HCT116 (cell line): Measurements from ENCODE around the gene CPSF4L. TPM values are rescaled to one million over a fixed set of nuclear protein-coding genes. Genes with fewer than 3 reads are reported as not detected.

ENCODE experiments used
- ATAC-seq: fragments of 200-7000 bp; cut with Tn5 transposase; 2 replicates; pipeline ENCODE4 v1.9.1; 2020; ENCODE audit warnings: mild to moderate bottlenecking, moderate library complexity
- BruUV-seq: library from RNA; stranded (reverse); fragments of 400-500 nt; replicated peaks from 2 replicates; lab custom pipeline; 2021; lab: Mats Ljungman, UMichigan
- CTCF ChIA-PET: fragments of 300-600 bp; sonication (Branson Sonifier 250); formaldehyde crosslinking; loops from one replicate; lab custom pipeline; 2021; ENCODE audit warnings: antibody characterized with exemption; lab: Charles Lee
- POLR2A ChIA-PET: fragments of 300-600, 350-600 bp; sonication (Branson Sonifier 250); formaldehyde crosslinking; loops from one replicate; lab custom pipeline; 2021; ENCODE audit warnings: antibody characterized with exemption; lab: Charles Lee
- RAD21 ChIA-PET, 2 experiments: fragments of 300-600 bp; sonication (Branson Sonifier 250); formaldehyde crosslinking; loops; one replicate each; lab custom pipeline; 2023; ENCODE audit warnings: low total read pairs in 2 of 2; ENCODE audit not compliant: uncharacterized antibody in 2 of 2, unreplicated experiment in 2 of 2, low non-redundant PET in 1 of 2; lab: Charles Lee
- DNase-seq: peaks from one replicate; pipeline ENCODE4 v3.0.0-alpha.2; 2010; ENCODE audit warnings: low read depth, low spot score
- H2AFZ ChIP-seq: fragments of 200-600 bp; shearing (Covaris generic), sonication (generic); 2 replicates; pipeline ENCODE4 v1.6.1; 2017; ENCODE audit warnings: low read depth, mixed run types, mixed read lengths, antibody characterized with exemption, low read length; ENCODE audit not compliant: poor library complexity, severe bottlenecking
- H3K27ac ChIP-seq: 2 replicates; pipeline ENCODE4 v1.5.1; 2012; ENCODE audit warnings: low read depth, low read length
- H3K27me3 ChIP-seq: fragments of 200-600 bp; sonication (generic); 2 replicates; pipeline ENCODE4 v1.6.1; 2016; ENCODE audit warnings: mixed run types, low read length, mixed read lengths; ENCODE audit not compliant: insufficient read depth
- H3K36me3 ChIP-seq, 2 experiments: fragments of 200-500 bp in 1 of 2; fragments of 200-600 bp in 1 of 2; sonication (Bioruptor generic) in 1 of 2; sonication (generic) in 1 of 2; 2 replicates each; pipeline versions ENCODE4 v1.5.1 to v1.6.1; 2014 to 2016; ENCODE audit warnings: low read length in 2 of 2, inconsistent platforms in 1 of 2, mixed read lengths in 1 of 2, mixed run types in 1 of 2; ENCODE audit not compliant: insufficient read depth in 2 of 2, control insufficient read depth in 1 of 2
- H3K4me1 ChIP-seq, 2 experiments: fragments of 200-600 bp in 1 of 2; sonication (generic) in 1 of 2; 2 replicates each; pipeline versions ENCODE4 v1.5.1 to v1.6.1; 2012 to 2017; ENCODE audit warnings: low read length in 2 of 2, inconsistent platforms in 1 of 2, mild to moderate bottlenecking in 1 of 2, mixed read lengths in 1 of 2, mixed run types in 1 of 2, moderate library complexity in 1 of 2; ENCODE audit not compliant: insufficient read depth in 2 of 2, control insufficient read depth in 1 of 2
- H3K4me2 ChIP-seq: fragments of 200-600 bp; sonication (generic); 2 replicates; pipeline ENCODE4 v1.6.1; 2017; ENCODE audit warnings: mixed run types, low read length, mixed read lengths
- H3K4me3 ChIP-seq, 2 experiments: fragments of 200-600 bp in 1 of 2; sonication (generic) in 1 of 2; replicated peaks in 1 of 2; 2 replicates each; pipeline ENCODE4 v1.5.1; 2011 to 2016; ENCODE audit warnings: low read length in 2 of 2, control low read depth in 1 of 2, low read depth in 1 of 2, mild to moderate bottlenecking in 1 of 2, mixed read lengths in 1 of 2, mixed run types in 1 of 2
- H3K79me2 ChIP-seq: fragments of 200-600 bp; sonication (generic); 2 replicates; pipeline ENCODE4 v1.6.1; 2017; ENCODE audit warnings: mild to moderate bottlenecking, mixed run types, low read length, moderate library complexity, mixed read lengths; ENCODE audit not compliant: insufficient read depth
- H3K9ac ChIP-seq: fragments of 200-600 bp; sonication (generic); 2 replicates; pipeline ENCODE4 v1.6.1; 2016; ENCODE audit warnings: low read length, mixed read lengths
- H3K9me2 ChIP-seq: fragments of 200-600 bp; sonication (generic), shearing (Covaris generic); 2 replicates; pipeline ENCODE4 v1.6.1; 2017; ENCODE audit warnings: mixed run types, mild to moderate bottlenecking, moderate library complexity; ENCODE audit not compliant: insufficient read depth
- H3K9me3 ChIP-seq, 2 experiments: fragments of 200-500 bp in 1 of 2; fragments of 200-600 bp in 1 of 2; sonication (Bioruptor generic) in 1 of 2; sonication (generic) in 1 of 2; 2 replicates each; pipeline ENCODE4 v1.6.1; 2014 to 2017; ENCODE audit warnings: low read length in 2 of 2, mixed read lengths in 2 of 2, inconsistent platforms in 1 of 2, low read depth in 1 of 2, mild to moderate bottlenecking in 1 of 2, mixed run types in 1 of 2, moderate library complexity in 1 of 2; ENCODE audit not compliant: control insufficient read depth in 1 of 2, insufficient read depth in 1 of 2
- H4K20me1 ChIP-seq: fragments of 200-600 bp; sonication (generic), shearing (Covaris generic); 2 replicates; pipeline ENCODE4 v1.6.1; 2017; ENCODE audit warnings: mixed run types, mild to moderate bottlenecking, moderate library complexity; ENCODE audit not compliant: insufficient read depth
- CBX3 ChIP-seq: IDR thresholded peaks from 2 replicates; pipeline ENCODE4 v1.6.1; 2012; ENCODE audit warnings: low read depth
- CEBPB ChIP-seq: IDR thresholded peaks from 2 replicates; pipeline ENCODE4 v1.6.1; 2012; ENCODE audit warnings: low read depth
- EGR1 ChIP-seq: IDR thresholded peaks from 2 replicates; pipeline ENCODE4 v1.6.1; 2012; ENCODE audit warnings: low read depth
- ELF1 ChIP-seq: IDR thresholded peaks from 2 replicates; pipeline ENCODE4 v1.6.1; 2012; ENCODE audit warnings: low read depth, borderline replicate concordance
- EZH2phosphoT487 ChIP-seq: fragments of 200-600 bp; IDR thresholded peaks from 2 replicates; pipeline ENCODE4 v1.6.1; 2018; ENCODE audit warnings: antibody characterized with exemption, borderline replicate concordance
- FOSL1 ChIP-seq: IDR thresholded peaks from 2 replicates; pipeline ENCODE4 v1.6.1; 2012; ENCODE audit warnings: low read depth
- JUND ChIP-seq: IDR thresholded peaks from 2 replicates; pipeline ENCODE4 v1.6.1; 2012
- POLR2A ChIP-seq: IDR thresholded peaks from 2 replicates; pipeline ENCODE4 v1.7.0; 2011; ENCODE audit warnings: borderline replicate concordance; ENCODE audit not compliant: insufficient read depth, insufficient read length; ENCODE audit errors: extremely low read depth
- RAD21 ChIP-seq: IDR thresholded peaks from 2 replicates; pipeline ENCODE4 v1.6.1; 2012; ENCODE audit warnings: low read depth, mild to moderate bottlenecking
- SIN3A ChIP-seq: IDR thresholded peaks from 2 replicates; pipeline ENCODE4 v1.6.1; 2012; ENCODE audit warnings: low read depth
- SP1 ChIP-seq: IDR thresholded peaks from 2 replicates; pipeline ENCODE4 v1.6.1; 2012; ENCODE audit warnings: low read depth
- SRF ChIP-seq: IDR thresholded peaks from 2 replicates; pipeline ENCODE4 v1.6.1; 2012; ENCODE audit warnings: low read depth
- YY1 ChIP-seq: IDR thresholded peaks from 2 replicates; pipeline ENCODE4 v1.6.1; 2011; ENCODE audit warnings: low read length, low read depth, moderate library complexity, mild to moderate bottlenecking; ENCODE audit not compliant: insufficient replicate concordance; ENCODE audit errors: extremely low read depth
- ZFX ChIP-seq: fragments of 450-650 bp; IDR thresholded peaks from 2 replicates; pipeline ENCODE4 v1.6.1; 2017
- ZNF274 ChIP-seq: fragments of 200-500 bp; sonication (Bioruptor generic); IDR thresholded peaks from 2 replicates; pipeline ENCODE4 v1.6.1; 2014; ENCODE audit warnings: mild to moderate bottlenecking, low read depth, low read length, inconsistent platforms
- intact Hi-C: fragments of 100-400 bp; cut with micrococcal nuclease; formaldehyde crosslinking; loops from 2 replicates; pipeline ENCODE4 v1.10.0; 2022
- total RNA-seq: library from RNA; stranded (reverse); gene quantifications from one replicate; pipeline ENCODE4 v1.2.1, GENCODE V29; 2021; ENCODE audit not compliant: unreplicated experiment
- TF ChIP-seq, protein P1 (sequence below), 3 experiments: fragments of 200-600 bp in 1 of 3; sonication (generic) in 1 of 3; IDR thresholded peaks in 2 of 3; conservative IDR thresholded peaks in 1 of 3; 2 replicates each; pipeline ENCODE4 v1.5.1; 2012 to 2017; ENCODE audit warnings: low read depth in 2 of 3, low read length in 2 of 3, antibody characterized with exemption in 1 of 3, borderline replicate concordance in 1 of 3, control low read depth in 1 of 3, mild to moderate bottlenecking in 1 of 3, mixed read lengths in 1 of 3, mixed run types in 1 of 3, moderate library complexity in 1 of 3; ENCODE audit not compliant: insufficient read depth in 1 of 3
- TF ChIP-seq, protein P2 (sequence below): IDR thresholded peaks from 2 replicates; pipeline ENCODE4 v1.6.1; 2012
- TF ChIP-seq, protein P3 (sequence below): IDR thresholded peaks from 2 replicates; pipeline ENCODE4 v1.6.1; 2012
- TF ChIP-seq, protein P4 (sequence below): IDR thresholded peaks from 2 replicates; pipeline ENCODE4 v1.6.1; 2011; ENCODE audit warnings: mild to moderate bottlenecking, low read length, moderate library complexity; ENCODE audit not compliant: insufficient replicate concordance; ENCODE audit errors: extremely low read depth
- TF ChIP-seq, protein P5 (sequence below): IDR thresholded peaks from 2 replicates; pipeline ENCODE4 v1.6.1; 2012; ENCODE audit warnings: low read depth

The CPSF4L gene
- total RNA-seq, 1 experiment from 2014 or later, result not detected

DNA sequence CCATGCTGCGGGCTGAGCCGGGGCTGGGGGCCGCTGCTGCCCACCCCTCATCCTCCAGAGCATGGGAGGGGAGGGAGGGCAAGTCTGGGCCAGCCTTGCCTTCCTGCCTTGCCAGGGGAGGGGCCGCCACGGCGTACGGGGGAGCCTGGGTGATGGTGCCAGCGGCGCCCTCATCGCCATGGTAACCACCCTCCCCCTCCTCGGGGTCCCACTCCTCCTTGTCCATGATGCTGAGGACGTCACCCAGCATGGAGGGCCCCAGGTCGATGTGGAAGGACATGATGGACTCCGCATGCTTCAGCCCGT is 23.9 kb upstream of the CPSF4L start:
- no peaks in the 10 kb centered on the region for H3K9me2 ChIP-seq
- H3K4me1 ChIP-seq, result peaks cover 35 to 41% of the 10 kb centered on the region in 2 experiments
- intact Hi-C loops, result no loop called here
- H3K27me3 ChIP-seq, result no peaks in the 10 kb centered on the region
- H3K4me2 ChIP-seq, result no peak overlapping the region
- H3K4me3 ChIP-seq, result no peak overlapping the region
- H3K27ac ChIP-seq, result no peak overlapping the region
- no peaks in the 10 kb centered on the region for H3K9me3 ChIP-seq
- no TSS peak for BruUV-seq
- no peak overlapping the region for H3K9ac ChIP-seq
- ATAC-seq, result no peak
- POLR2A ChIA-PET, result no interaction called here
- RAD21 ChIA-PET, result no interaction called here
- H3K79me2 ChIP-seq, result peaks cover 42% of the 10 kb centered on the region
- TF ChIP-seq SIN3A, result no peak
- TF ChIP-seq ZNF274, result no peak
- TF ChIP-seq, protein P1, sequence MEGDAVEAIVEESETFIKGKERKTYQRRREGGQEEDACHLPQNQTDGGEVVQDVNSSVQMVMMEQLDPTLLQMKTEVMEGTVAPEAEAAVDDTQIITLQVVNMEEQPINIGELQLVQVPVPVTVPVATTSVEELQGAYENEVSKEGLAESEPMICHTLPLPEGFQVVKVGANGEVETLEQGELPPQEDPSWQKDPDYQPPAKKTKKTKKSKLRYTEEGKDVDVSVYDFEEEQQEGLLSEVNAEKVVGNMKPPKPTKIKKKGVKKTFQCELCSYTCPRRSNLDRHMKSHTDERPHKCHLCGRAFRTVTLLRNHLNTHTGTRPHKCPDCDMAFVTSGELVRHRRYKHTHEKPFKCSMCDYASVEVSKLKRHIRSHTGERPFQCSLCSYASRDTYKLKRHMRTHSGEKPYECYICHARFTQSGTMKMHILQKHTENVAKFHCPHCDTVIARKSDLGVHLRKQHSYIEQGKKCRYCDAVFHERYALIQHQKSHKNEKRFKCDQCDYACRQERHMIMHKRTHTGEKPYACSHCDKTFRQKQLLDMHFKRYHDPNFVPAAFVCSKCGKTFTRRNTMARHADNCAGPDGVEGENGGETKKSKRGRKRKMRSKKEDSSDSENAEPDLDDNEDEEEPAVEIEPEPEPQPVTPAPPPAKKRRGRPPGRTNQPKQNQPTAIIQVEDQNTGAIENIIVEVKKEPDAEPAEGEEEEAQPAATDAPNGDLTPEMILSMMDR (IDR thresholded peaks at IDR 0.05 in 2 of 3, conservative IDR thresholded peaks at IDR 0.05 in 1 of 3; ENCODE audit: borderline replicate concordance in 1 of 3, insufficient read depth in 1 of 3, low read depth in 2 of 3, low read length in 2 of 3), result no peak
- TF ChIP-seq ELF1, result no peak
- no peak for TF ChIP-seq SP1
- no peak for TF ChIP-seq RAD21
- TF ChIP-seq, protein P2, sequence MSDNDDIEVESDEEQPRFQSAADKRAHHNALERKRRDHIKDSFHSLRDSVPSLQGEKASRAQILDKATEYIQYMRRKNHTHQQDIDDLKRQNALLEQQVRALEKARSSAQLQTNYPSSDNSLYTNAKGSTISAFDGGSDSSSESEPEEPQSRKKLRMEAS, result no peak
- no peak for TF ChIP-seq JUND
- TF ChIP-seq, protein P3, sequence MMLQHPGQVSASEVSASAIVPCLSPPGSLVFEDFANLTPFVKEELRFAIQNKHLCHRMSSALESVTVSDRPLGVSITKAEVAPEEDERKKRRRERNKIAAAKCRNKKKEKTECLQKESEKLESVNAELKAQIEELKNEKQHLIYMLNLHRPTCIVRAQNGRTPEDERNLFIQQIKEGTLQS, result no peak
- TF ChIP-seq SRF, result no peak
- TF ChIP-seq FOSL1, result no peak
- no peak for TF ChIP-seq POLR2A
- no peak for TF ChIP-seq CEBPB
- no peak for TF ChIP-seq EGR1
- TF ChIP-seq, protein P4, sequence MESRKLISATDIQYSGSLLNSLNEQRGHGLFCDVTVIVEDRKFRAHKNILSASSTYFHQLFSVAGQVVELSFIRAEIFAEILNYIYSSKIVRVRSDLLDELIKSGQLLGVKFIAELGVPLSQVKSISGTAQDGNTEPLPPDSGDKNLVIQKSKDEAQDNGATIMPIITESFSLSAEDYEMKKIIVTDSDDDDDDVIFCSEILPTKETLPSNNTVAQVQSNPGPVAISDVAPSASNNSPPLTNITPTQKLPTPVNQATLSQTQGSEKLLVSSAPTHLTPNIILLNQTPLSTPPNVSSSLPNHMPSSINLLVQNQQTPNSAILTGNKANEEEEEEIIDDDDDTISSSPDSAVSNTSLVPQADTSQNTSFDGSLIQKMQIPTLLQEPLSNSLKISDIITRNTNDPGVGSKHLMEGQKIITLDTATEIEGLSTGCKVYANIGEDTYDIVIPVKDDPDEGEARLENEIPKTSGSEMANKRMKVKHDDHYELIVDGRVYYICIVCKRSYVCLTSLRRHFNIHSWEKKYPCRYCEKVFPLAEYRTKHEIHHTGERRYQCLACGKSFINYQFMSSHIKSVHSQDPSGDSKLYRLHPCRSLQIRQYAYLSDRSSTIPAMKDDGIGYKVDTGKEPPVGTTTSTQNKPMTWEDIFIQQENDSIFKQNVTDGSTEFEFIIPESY, result no peak
- no peak for TF ChIP-seq EZH2phosphoT487
- no peak for TF ChIP-seq ZFX
- no peak for TF ChIP-seq YY1
- no peak for TF ChIP-seq CBX3
- TF ChIP-seq, protein P5, sequence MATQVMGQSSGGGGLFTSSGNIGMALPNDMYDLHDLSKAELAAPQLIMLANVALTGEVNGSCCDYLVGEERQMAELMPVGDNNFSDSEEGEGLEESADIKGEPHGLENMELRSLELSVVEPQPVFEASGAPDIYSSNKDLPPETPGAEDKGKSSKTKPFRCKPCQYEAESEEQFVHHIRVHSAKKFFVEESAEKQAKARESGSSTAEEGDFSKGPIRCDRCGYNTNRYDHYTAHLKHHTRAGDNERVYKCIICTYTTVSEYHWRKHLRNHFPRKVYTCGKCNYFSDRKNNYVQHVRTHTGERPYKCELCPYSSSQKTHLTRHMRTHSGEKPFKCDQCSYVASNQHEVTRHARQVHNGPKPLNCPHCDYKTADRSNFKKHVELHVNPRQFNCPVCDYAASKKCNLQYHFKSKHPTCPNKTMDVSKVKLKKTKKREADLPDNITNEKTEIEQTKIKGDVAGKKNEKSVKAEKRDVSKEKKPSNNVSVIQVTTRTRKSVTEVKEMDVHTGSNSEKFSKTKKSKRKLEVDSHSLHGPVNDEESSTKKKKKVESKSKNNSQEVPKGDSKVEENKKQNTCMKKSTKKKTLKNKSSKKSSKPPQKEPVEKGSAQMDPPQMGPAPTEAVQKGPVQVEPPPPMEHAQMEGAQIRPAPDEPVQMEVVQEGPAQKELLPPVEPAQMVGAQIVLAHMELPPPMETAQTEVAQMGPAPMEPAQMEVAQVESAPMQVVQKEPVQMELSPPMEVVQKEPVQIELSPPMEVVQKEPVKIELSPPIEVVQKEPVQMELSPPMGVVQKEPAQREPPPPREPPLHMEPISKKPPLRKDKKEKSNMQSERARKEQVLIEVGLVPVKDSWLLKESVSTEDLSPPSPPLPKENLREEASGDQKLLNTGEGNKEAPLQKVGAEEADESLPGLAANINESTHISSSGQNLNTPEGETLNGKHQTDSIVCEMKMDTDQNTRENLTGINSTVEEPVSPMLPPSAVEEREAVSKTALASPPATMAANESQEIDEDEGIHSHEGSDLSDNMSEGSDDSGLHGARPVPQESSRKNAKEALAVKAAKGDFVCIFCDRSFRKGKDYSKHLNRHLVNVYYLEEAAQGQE, result no peak
- TF ChIP-seq, all 23 proteins: peak for 0
- Histone ChIP-seq H4K20me1 (no peaks in the 10 kb centered on the region), H3K36me3 (peaks cover 8 to 28% of the 10 kb centered on the region in 2 experiments; a peak in 3 of 4 replicates), H2AFZ (no peak overlapping the region)
- no peak for DNase-seq
- CTCF ChIA-PET, result no interaction called here
